Measurements from ENCODE around the gene XRCC5. TPM values are rescaled to one million over a fixed set of nuclear protein-coding genes. Genes with fewer than 3 reads are reported as not detected.

The XRCC5 gene
- polyA plus RNA-seq, 1 donor (not counting 4 experiments of a cell fraction or from before 2014, with no cell fraction given) = 521 TPM

DNA sequence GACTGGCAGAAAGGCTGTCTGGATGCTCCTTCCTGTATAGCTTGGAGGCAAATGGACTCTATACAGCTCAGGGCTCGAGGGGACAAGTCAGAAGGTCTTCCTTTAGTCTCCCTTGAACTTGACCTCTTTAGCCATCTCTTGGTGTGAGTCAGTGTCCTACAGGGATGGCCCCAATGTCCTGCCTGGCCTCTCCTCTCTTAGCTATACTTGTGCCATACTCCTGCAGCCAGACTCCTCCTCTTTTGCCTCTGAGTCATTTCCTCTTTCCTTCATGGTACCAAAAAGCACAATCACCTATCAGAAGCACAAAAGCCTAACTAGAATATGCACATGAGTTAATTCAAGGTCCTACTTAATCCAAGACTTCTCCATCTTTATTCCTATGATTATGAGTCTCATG is 112.7 kb downstream of the XRCC5 start:
- peak; percentile 59 for FAIRE-seq
- no peak for TF ChIP-seq EZH2 (IDR thresholded peaks at IDR 0.05; ENCODE audit: low read length)
- no peaks in the 10 kb centered on the region for H4K20me1 ChIP-seq (ENCODE audit: control insufficient read depth, extremely low read depth, insufficient read depth, low read length)
- no peaks in the 10 kb centered on the region for H3K79me2 ChIP-seq (ENCODE audit: control insufficient read depth, insufficient read depth, low read length)
- H2AFZ ChIP-seq (ENCODE audit: control insufficient read depth, low read length) = no peak overlapping the region
- dilution Hi-C loops (cut with MboI; ENCODE audit: extremely low pct_ligation_motif_present, low sequenced_read_pairs) = no loop called here
- H3K9ac ChIP-seq (ENCODE audit: control insufficient read depth, extremely low read depth, insufficient read depth, low read length) = no peak overlapping the region
- H3K27ac ChIP-seq (ENCODE audit: control insufficient read depth, insufficient read depth, low read length) = no peak overlapping the region
- peaks cover 34% of the 10 kb centered on the region for H3K4me1 ChIP-seq (ENCODE audit: control insufficient read depth, extremely low read depth, insufficient read depth, low read length)
- no peaks in the 10 kb centered on the region for H3K36me3 ChIP-seq (ENCODE audit: control insufficient read depth in 2 of 2, extremely low read depth in 1 of 2, insufficient read depth in 2 of 2, low read length in 2 of 2)
- DNase-seq (ENCODE audit: low read depth, low spot score) = no peak
- H3K4me2 ChIP-seq (ENCODE audit: control insufficient read depth, extremely low read depth, insufficient read depth, low read depth, low read length) = no peak overlapping the region
- H3K9me1 ChIP-seq (ENCODE audit: control insufficient read depth, extremely low read depth, insufficient read depth, low read length) = no peaks in the 10 kb centered on the region
- no peaks in the 10 kb centered on the region for H3K27me3 ChIP-seq (ENCODE audit: control insufficient read depth, extremely low read depth, insufficient read depth, low read length)
- H3K4me3 ChIP-seq (ENCODE audit: control insufficient read depth in 2 of 3, extremely low read depth in 1 of 3, insufficient read depth in 2 of 3, low read depth in 1 of 3, low read length in 3 of 3) = no peak overlapping the region
- H3K9me3 ChIP-seq (ENCODE audit: control insufficient read depth, low read depth, low read length) = no peaks in the 10 kb centered on the region

DNA sequence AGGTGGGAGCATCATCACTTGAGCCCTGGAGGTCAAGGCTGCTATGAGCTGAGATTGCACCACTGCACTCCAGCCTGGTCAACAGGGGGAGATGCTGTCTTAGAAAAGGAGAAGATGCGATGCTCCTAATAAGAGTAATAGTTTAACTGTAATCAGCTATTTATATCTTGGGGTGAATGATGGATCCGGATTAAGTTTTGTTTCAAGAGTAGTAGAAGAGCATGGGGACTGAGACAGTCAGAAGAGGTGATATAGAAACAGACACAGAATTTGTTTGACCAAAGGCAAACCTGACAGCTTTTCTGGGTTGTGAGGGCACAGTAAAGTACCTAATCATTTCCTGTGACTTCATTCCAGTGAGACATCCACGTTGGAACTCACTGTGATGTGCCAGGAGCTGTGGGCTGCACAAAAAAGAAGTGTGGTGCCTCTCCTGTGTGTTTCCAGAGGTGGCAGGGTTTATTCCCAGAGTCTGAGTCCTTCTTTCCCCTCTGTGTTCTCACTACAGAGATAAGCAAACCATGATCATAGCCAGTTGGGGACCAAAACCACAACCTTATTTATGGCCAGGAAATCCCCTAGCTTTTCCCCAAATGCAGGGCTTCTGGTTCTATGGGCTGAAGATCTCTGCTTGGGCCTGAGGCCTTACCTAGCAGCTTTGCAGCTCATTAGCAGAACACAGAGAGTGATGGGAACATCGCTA is 113.7 kb downstream of the XRCC5 start:
- H3K27me3 ChIP-seq (ENCODE audit: control insufficient read depth, extremely low read depth, insufficient read depth, low read length) = no peaks in the 10 kb centered on the region

More for the DNA sequence above, 113.7 kb downstream of the XRCC5 start:
- dilution Hi-C loops (cut with MboI; ENCODE audit: extremely low pct_ligation_motif_present, low sequenced_read_pairs) = no loop called here
- H3K9me1 ChIP-seq (ENCODE audit: control insufficient read depth, extremely low read depth, insufficient read depth, low read length) = no peaks in the 10 kb centered on the region
- no peak for DNase-seq (ENCODE audit: low read depth, low spot score)
- FAIRE-seq = no peak
- peaks cover 24% of the 10 kb centered on the region for H3K4me1 ChIP-seq (ENCODE audit: control insufficient read depth, extremely low read depth, insufficient read depth, low read length)
- H3K4me3 ChIP-seq (ENCODE audit: control insufficient read depth in 2 of 3, extremely low read depth in 1 of 3, insufficient read depth in 2 of 3, low read depth in 1 of 3, low read length in 3 of 3) = no peak overlapping the region
- no peaks in the 10 kb centered on the region for H4K20me1 ChIP-seq (ENCODE audit: control insufficient read depth, extremely low read depth, insufficient read depth, low read length)
- H3K36me3 ChIP-seq (ENCODE audit: control insufficient read depth in 2 of 2, extremely low read depth in 1 of 2, insufficient read depth in 2 of 2, low read length in 2 of 2) = no peaks in the 10 kb centered on the region
- H3K9ac ChIP-seq (ENCODE audit: control insufficient read depth, extremely low read depth, insufficient read depth, low read length) = no peak overlapping the region
- H3K79me2 ChIP-seq (ENCODE audit: control insufficient read depth, insufficient read depth, low read length) = no peaks in the 10 kb centered on the region
- H3K4me2 ChIP-seq (ENCODE audit: control insufficient read depth, extremely low read depth, insufficient read depth, low read depth, low read length) = no peak overlapping the region
- no peaks in the 10 kb centered on the region for H3K9me3 ChIP-seq (ENCODE audit: control insufficient read depth, low read depth, low read length)
- H2AFZ ChIP-seq (ENCODE audit: control insufficient read depth, low read length) = peak overlapping the region; percentile 41
- TF ChIP-seq, protein P1, sequence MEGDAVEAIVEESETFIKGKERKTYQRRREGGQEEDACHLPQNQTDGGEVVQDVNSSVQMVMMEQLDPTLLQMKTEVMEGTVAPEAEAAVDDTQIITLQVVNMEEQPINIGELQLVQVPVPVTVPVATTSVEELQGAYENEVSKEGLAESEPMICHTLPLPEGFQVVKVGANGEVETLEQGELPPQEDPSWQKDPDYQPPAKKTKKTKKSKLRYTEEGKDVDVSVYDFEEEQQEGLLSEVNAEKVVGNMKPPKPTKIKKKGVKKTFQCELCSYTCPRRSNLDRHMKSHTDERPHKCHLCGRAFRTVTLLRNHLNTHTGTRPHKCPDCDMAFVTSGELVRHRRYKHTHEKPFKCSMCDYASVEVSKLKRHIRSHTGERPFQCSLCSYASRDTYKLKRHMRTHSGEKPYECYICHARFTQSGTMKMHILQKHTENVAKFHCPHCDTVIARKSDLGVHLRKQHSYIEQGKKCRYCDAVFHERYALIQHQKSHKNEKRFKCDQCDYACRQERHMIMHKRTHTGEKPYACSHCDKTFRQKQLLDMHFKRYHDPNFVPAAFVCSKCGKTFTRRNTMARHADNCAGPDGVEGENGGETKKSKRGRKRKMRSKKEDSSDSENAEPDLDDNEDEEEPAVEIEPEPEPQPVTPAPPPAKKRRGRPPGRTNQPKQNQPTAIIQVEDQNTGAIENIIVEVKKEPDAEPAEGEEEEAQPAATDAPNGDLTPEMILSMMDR (optimal IDR thresholded peaks at IDR 0.05 in 1 of 3, IDR thresholded peaks at IDR 0.05 in 1 of 3, conservative IDR thresholded peaks at IDR 0.05 in 1 of 3; ENCODE audit: extremely low read depth in 1 of 3, insufficient read depth in 2 of 3, low read length in 3 of 3) = peak in 1 of 3 experiments; percentile 55
- no peak for TF ChIP-seq EZH2 (IDR thresholded peaks at IDR 0.05; ENCODE audit: low read length)
- no peak overlapping the region for H3K27ac ChIP-seq (ENCODE audit: control insufficient read depth, insufficient read depth, low read length)
